ENCODE measurements around the gene DDX43.
"Not testable (repeated sequence)": the region's sequence is repeated elsewhere in the genome, so short reads cannot be mapped to it uniquely, and the experiment has no call there.

DDX43 gene

DNA sequence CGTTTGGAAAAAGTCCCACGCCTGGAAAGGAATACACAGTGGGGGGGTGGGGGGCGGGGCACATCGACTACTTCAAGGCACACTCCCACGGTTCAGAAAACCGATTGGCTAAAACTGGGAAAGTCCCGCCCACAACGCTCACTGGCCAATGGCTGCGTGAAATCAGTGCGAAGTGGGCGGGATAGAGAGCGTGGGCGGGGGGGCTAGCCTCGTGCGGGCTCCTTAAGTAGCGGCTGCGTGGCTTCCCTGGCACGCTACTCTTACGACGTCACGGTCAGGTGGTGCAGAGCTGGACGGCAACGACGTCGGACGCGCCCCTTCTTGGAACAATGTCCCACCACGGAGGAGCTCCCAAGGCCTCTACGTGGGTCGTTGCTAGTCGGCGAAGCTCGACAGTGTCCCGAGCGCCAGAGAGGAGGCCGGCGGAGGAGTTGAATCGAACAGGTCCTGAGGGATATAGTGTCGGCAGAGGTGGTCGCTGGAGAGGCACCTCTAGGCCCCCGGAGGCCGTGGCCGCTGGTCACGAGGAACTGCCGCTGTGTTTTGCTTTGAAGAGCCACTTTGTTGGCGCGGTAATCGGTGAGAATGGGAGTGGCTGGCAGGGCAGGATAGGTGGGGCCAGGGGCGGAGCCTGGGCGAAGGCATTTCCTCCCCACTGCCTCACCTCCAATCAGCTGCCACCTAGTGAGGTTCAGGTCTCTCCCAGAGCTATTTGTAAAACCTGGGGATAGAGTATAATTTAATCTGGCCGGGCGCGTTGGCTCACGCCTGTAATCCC lies at the start of gene DDX43:
DDX43 (plus strand) TSS at position 252 of the 778 bp plus-strand sequence; CDS start at position 330, 78 bp downstream.
- no peak for DNase-seq

DNA sequence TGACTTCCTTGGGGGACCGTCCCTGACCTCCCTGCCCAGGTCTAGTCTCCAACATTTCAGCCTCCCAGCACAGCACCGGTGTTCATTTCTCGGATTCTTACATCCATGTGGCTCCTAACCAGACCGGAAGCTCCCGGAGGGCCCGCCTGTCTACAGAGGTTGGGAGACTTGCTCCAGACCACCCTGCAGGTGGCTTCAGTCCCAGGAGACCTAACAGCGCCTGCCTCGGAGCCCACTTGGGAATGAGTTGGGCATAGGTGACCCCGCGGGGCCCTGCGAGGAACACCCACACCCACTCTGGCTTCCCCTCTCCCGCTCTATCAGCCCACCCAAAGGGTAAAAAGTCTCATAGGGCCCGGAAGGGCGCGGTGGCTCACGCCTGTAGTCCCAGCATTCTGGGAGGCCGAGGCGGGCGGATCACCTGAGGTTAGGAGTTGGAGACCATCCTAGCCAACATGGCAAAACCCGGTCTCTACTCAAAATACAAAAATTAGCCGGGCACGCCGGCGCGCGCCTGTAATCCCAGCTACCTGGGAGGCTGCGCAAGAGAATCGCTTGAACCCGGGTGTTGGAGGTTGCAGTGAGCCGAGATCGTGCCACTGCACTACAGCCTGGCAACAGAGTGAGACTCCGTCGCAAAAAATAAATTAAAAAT lies 46.0 kb upstream of the DDX43 start:
- DNase-seq = no peak

GRCh38 chr6:73349311-73349710 lies 45.3 kb upstream of the DDX43 start:
- no peak for DNase-seq

DNA sequence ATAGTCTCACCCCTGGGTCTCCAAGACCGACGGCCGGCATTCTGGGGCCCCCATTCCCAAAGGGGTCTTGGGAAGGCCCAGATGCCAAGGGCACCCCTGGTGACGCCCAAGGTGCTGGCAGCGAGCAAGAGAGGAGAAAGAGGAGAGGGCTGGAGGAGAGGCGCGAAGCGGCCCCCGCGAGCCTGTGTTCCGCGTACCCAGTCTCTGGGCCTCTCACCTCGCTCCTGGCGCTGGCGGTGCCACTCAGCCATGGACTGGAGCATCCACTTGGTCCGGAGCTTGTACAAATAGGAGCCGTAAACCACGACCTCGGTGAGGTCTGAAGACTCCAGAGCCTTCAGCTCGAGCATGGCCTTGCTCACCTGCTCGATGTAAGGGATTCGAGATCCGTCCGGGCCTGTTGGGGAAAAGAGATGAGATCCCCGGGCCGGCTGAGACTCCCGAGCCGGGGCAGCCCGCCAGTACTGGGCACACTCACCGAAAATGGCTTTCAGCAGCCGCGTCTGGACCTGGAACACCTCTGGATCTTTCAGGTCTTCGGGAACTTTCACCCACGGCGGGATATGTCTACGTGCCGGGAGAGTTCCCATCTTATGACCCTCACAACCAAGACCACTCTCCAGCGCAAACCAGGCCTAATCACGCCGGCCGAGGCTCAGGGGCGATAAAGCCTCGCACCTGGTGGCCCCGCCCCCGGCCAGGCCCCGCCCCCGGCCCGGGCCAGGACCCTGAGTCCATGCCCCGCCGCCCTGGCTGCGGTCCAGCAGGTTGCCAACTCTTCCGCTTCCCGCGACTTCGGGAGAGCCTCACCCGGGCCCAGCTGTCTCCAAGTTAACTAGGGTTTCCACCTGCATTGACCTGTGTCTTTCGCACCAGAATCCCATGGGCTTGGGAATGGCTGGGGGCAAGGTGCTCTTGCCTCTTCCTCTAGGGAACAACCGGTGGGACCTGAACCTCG lies 40.7 kb upstream of the DDX43 start, which contains the start of gene DPPA5:
DPPA5 (minus strand) TSS at position 641 of the 958 bp plus-strand sequence; CDS start at position 590, 51 bp downstream.
- no peak for DNase-seq

GRCh38 chr6:73362358-73362757 lies 32.3 kb upstream of the DDX43 start, which contains the start of gene KHDC3L:
Gene KHDC3L, plus strand, starts transcription at chr6:73362658. Its CDS starts 72 bp downstream, at chr6:73362730.
- no peak for DNase-seq

- DNase-seq = no peak
Observed at GRCh38 chr6:73362869-73363536, 31.6 kb upstream of the DDX43 start.

- DNase-seq = no peak
Observed at GRCh38 chr6:73363537-73363875, 31.1 kb upstream of the DDX43 start.

GRCh38 chr6:73364121-73364520 lies 30.5 kb upstream of the DDX43 start:
- no peak for DNase-seq

DNA sequence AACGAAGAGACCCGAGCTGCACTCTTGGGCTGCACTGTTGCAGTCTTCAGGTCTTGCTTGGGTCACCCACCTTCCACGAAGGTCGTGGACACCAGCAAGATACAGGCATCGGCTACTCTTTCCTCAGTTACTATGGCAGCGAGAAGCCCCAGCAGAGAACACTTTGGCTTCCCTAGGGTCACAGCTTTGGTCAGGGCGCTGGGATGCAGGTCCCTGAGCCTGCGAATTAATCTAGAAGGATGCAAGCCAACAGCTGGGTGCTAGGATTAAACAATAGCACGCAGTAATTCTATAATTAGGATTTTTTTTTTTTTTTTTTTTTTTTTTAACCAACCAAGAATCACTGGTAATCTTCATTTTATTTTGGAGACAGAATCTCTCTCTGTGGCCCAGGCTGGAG lies 30.1 kb upstream of the DDX43 start:
- DNase-seq = no peak

DNA sequence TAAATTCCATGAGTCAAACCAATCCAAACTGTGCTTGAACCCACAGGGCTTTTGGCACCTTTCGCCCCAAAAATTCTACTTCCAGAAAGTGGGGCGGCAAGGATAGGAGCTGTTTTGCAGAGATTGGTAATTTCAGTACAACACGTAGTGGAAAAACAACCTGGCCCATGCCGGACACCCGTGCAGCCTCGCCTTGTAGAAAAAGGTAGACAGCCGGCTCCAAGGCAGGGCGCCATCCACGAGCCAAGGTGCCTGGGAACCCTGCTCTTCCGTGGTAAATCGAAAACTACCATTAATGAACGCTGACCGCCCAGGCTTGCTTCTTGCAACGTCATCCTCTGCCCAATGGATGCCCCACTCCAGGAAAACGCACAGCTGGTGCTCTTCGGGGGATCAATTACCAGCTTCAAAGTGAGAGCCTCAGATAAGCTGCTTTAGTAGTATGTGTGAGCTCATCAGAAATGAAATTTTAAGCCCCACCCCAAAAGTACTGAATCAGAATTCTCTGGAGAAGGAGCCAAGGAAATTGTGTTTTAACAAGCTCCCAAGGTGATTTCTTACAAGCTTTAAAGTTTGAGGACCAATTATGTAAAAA lies 26.8 kb upstream of the DDX43 start:
- no peak for DNase-seq

GRCh38 chr6:73368675-73369074 lies 26.0 kb upstream of the DDX43 start:
- DNase-seq = no peak

GRCh38 chr6:73369157-73369556 lies 25.5 kb upstream of the DDX43 start:
- no peak for DNase-seq

DNA sequence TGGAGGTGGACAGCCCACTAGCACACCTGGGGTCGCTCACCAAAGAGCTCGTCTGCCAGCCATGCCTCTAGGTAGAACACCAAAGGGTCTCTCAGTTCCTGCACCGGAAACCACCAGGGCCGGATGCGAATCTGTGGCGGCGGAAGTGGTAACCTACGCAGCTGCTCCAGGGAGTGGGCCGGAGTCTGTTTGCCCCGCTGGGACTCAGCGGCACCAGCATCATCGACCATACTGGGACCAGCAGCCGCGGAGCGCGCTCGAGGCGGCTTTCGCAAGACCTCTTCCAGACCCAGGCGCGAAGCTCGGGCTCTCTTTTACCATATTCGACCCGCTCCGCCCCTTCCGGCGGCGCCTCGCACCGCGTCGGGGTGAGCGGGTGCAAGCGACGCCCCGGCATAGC lies 25.1 kb upstream of the DDX43 start, which contains the start of gene OOEP:
OOEP (minus strand) TSS at position 335 of the 400 bp plus-strand sequence; CDS start at position 230, 105 bp downstream.
- no peak for DNase-seq

DNA sequence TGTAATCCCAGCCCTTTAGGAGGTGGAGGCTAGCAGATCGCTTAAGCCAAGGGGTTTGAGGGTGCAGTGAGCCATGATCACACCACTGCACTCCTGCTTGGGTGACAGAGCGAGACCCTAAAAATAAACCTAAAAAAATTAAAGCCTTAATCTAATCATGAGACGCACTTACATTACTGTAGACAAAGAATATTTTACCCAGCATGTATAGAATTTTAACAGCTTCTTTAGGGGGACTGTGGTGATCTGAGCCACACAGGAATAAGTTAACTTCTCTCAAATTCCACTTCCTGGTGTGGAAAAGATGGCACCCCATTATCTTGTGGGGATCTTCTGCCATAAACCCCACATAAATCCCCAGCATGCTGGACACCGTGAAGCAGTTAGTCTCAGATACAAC lies 22.6 kb upstream of the DDX43 start:
- DNase-seq = no peak

DNA sequence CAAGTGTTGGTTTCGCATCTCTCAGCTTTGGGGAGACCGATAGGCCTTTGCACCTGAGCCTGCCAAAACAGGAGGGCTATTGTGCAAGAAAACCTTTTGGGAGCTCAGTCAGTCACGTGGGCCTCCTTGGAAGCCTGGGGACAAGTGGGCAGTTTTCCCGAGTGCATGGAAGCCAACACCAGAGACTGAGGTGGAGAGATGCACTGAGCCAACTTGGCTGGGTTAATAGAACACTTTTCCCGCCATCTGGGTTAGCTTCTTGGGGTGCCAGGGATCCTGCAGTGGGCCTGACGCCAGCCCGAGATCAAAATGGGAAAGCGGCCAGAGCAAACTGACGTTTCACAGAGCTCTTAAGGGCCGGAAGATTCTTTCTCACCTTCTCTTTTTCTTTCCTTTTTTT lies 22.1 kb upstream of the DDX43 start:
- no peak for DNase-seq

DNA sequence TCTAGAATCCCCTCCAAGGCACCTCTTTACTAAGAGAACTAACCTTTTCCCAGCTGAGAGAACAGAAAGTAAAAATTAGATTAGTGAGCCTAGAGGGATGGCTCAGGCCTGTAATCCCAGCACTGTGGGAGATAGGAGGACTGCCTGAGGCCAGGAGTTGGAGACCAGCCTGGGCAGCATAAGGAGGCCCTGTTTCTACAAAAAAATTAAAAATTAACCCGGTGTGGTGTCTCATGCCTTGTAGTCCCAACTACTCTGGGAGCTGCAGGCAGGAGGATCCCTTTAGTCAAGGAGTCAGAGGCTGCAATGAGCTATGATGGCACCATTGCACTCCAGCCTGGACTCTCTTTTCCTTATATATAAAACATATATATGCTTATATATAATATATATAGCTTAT lies 19.4 kb upstream of the DDX43 start:
- DNase-seq = no peak

- DNase-seq = no peak
Observed at GRCh38 chr6:73377225-73377624, 17.4 kb upstream of the DDX43 start.

GRCh38 chr6:73381531-73381930 lies 13.1 kb upstream of the DDX43 start:
- not testable (repeated sequence) for DNase-seq

DNA sequence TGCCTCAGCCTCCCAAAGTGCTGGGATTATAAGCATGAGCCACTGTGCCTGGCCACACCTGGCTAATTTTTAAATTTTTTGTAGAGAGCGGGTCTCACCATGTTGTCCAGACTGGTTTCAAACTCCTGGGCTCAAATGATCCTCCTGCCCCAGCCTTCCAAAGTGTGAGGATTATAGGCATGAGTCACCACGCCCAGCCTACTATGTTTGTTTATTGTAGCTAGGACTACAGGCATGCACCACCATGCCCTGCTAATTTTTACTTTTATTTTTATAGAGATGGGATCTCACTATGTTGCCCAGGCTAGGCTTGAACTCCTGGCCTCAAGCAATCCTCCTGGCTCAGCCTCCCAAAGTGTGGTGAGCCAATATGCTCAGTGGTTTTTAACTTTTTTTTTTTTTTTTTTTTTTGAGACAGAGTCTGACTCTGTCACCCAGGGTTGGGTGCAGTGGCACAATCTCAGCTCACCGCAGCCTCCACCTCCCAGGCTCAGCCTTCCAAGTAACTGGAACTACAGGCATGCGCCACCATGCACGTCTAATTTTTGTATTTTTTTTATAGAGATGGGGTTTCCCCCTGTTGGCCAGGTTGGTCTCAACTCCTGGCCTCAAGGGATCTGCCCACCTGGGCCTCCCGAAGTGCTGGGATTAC lies 12.0 kb upstream of the DDX43 start:
- DNase-seq = no peak

GRCh38 chr6:73388433-73388799 lies 6.2 kb upstream of the DDX43 start:
- no peak for DNase-seq

GRCh38 chr6:73388800-73389512 lies 5.7 kb upstream of the DDX43 start:
- no peak for DNase-seq

Measured in NCI-H187 treated with DMSO at 0.1 percent for 48 hours (cell line).